Measurements from ENCODE around the gene CDC25B. TPM values are rescaled to one million over a fixed set of nuclear protein-coding genes. Genes with fewer than 3 reads are reported as not detected.

CDC25B gene
- total RNA-seq, 1 experiment from 2014 or later, result 223 TPM

DNA sequence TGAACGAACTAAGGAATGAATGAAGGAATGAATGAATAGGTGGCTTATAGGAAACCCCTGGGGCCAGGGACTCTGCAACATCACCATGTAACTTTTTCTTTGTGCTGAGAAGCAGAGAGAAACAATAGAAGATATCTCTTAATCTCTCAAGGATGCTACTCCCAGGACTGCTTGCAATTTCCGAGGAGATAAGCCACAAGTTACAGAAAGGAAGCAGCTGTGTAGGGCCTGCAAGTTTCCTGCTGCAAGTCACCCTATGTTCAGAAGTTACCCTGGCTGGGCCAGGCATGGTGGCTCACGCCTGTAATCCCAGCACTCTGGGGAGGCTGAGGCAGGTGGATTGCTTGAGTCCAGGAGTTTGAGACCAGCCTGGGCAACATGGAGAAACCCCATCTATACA lies 43.2 kb downstream of the CDC25B start:
- Histone ChIP-seq H4K20me1 (ENCODE audit: insufficient read depth) (no peaks in the 10 kb centered on the region), H3K27ac (ENCODE audit: low read depth, low read length) (no peak overlapping the region), H3K4me3 (replicated peaks in 1 of 2; ENCODE audit: low read depth in 1 of 2, low read length in 2 of 2) (no peak overlapping the region), H3K79me2 (ENCODE audit: insufficient read depth, low read length) (no peaks in the 10 kb centered on the region), H2AFZ (ENCODE audit: low read depth, low read length, poor library complexity, severe bottlenecking) (no peak overlapping the region), H3K9me3 (ENCODE audit: control insufficient read depth in 1 of 2, insufficient read depth in 1 of 2, low read depth in 1 of 2, low read length in 2 of 2) (no peaks in the 10 kb centered on the region), H3K27me3 (ENCODE audit: insufficient read depth, low read length) (no peaks in the 10 kb centered on the region), H3K36me3 (ENCODE audit: control insufficient read depth in 1 of 2, insufficient read depth in 2 of 2, low read length in 2 of 2) (no peaks in the 10 kb centered on the region), H3K4me2 (ENCODE audit: low read length) (no peak overlapping the region), H3K9me2 (ENCODE audit: insufficient read depth) (no peaks in the 10 kb centered on the region), H3K9ac (ENCODE audit: low read length) (no peak overlapping the region), H3K4me1 (ENCODE audit: control insufficient read depth in 1 of 2, insufficient read depth in 2 of 2, low read length in 2 of 2) (peaks cover 29 to 45% of the 10 kb centered on the region in 2 experiments)
- ChIA-PET POLR2A (interaction anchor here (0.7 to 1.1 kb wide), 2 partner anchors 16 to 21 kb away, joined by 3 to 4 read pairs; no protein-coding TSS in a partner anchor), RAD21 (ENCODE audit: low non-redundant PET in 1 of 2, low total read pairs in 2 of 2, uncharacterized antibody in 2 of 2, unreplicated experiment in 2 of 2) (no interaction called here), CTCF (interaction anchor here (1.6 kb wide), 1 partner anchor 16 kb away, joined by 4 read pairs; no protein-coding TSS in a partner anchor)
- no TSS peak for BruUV-seq (replicated peaks)
- DNase-seq (ENCODE audit: low read depth, low spot score), result no peak
- no peak for ATAC-seq
- intact Hi-C loops (cut with micrococcal nuclease), result no loop called here
- TF ChIP-seq EZH2phosphoT487 (IDR thresholded peaks at IDR 0.05; ENCODE audit: borderline replicate concordance) (no peak), CEBPB (IDR thresholded peaks at IDR 0.05; ENCODE audit: low read depth) (no peak), CBX3 (IDR thresholded peaks at IDR 0.05; ENCODE audit: low read depth) (no peak), YY1 (IDR thresholded peaks at IDR 0.05; ENCODE audit: extremely low read depth, insufficient replicate concordance, low read depth, low read length) (no peak), RAD21 (IDR thresholded peaks at IDR 0.05; ENCODE audit: low read depth) (no peak), POLR2AphosphoS5 (IDR thresholded peaks at IDR 0.05; ENCODE audit: low read depth, low read length) (no peak), JUND (IDR thresholded peaks at IDR 0.05) (no peak), TCF7L2 (IDR thresholded peaks at IDR 0.05; ENCODE audit: borderline replicate concordance, extremely low read depth, insufficient read depth, insufficient read length) (no peak), SIN3A (IDR thresholded peaks at IDR 0.05; ENCODE audit: low read depth) (no peak), ZFX (IDR thresholded peaks at IDR 0.05) (no peak), POLR2A (IDR thresholded peaks at IDR 0.05; ENCODE audit: borderline replicate concordance, extremely low read depth, insufficient read depth, insufficient read length) (no peak), REST (IDR thresholded peaks at IDR 0.05; ENCODE audit: low read depth) (no peak)
- TF ChIP-seq, protein P1, sequence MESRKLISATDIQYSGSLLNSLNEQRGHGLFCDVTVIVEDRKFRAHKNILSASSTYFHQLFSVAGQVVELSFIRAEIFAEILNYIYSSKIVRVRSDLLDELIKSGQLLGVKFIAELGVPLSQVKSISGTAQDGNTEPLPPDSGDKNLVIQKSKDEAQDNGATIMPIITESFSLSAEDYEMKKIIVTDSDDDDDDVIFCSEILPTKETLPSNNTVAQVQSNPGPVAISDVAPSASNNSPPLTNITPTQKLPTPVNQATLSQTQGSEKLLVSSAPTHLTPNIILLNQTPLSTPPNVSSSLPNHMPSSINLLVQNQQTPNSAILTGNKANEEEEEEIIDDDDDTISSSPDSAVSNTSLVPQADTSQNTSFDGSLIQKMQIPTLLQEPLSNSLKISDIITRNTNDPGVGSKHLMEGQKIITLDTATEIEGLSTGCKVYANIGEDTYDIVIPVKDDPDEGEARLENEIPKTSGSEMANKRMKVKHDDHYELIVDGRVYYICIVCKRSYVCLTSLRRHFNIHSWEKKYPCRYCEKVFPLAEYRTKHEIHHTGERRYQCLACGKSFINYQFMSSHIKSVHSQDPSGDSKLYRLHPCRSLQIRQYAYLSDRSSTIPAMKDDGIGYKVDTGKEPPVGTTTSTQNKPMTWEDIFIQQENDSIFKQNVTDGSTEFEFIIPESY (IDR thresholded peaks at IDR 0.05; ENCODE audit: extremely low read depth, insufficient replicate concordance, low read length), result no peak
- TF ChIP-seq, protein P2, sequence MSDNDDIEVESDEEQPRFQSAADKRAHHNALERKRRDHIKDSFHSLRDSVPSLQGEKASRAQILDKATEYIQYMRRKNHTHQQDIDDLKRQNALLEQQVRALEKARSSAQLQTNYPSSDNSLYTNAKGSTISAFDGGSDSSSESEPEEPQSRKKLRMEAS (IDR thresholded peaks at IDR 0.05), result no peak
- TF ChIP-seq, protein P3, sequence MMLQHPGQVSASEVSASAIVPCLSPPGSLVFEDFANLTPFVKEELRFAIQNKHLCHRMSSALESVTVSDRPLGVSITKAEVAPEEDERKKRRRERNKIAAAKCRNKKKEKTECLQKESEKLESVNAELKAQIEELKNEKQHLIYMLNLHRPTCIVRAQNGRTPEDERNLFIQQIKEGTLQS (IDR thresholded peaks at IDR 0.05), result no peak

Measured in HCT116 (cell line).